Measurements from ENCODE around the gene MLLT1. TPM values are rescaled to one million over a fixed set of nuclear protein-coding genes. Genes with fewer than 3 reads are reported as not detected.
"Not testable (repeated sequence)": the region's sequence is repeated elsewhere in the genome, so short reads cannot be mapped to it uniquely, and the experiment has no call there.

MLLT1 gene
- total RNA-seq, 2 donors from 2014 or later, result 16.3 to 23.7 TPM

GRCh38 chr19:6287269-6287885, 7.6 kb upstream of the MLLT1 start:
- intact Hi-C loops (cut with DNase I), result no loop called here
- no peaks in the 10 kb centered on the region for H3K27me3 ChIP-seq
- H3K4me1 ChIP-seq, result no peaks in the 10 kb centered on the region
- peaks cover 0 to 42% (median 6%) of the 10 kb centered on the region in 3 donors for H3K9me3 ChIP-seq
- H3K27ac ChIP-seq, result no peak overlapping the region
- WGBS, 2 donors, result 64 to 77% methylated on average over 4 to 6 of the region's 6 CpGs
- H3K4me3 ChIP-seq, result no peak overlapping the region
- no peak for ATAC-seq
- DNase-seq, result no peak
- TF ChIP-seq CTCF (IDR thresholded peaks at IDR 0.05) (no peak), POLR2A (IDR thresholded peaks at IDR 0.05) (no peak)
- H3K36me3 ChIP-seq (replicated peaks in 1 of 2; ENCODE audit: insufficient read depth in 1 of 2, low read depth in 2 of 2), result no peaks in the 10 kb centered on the region

GRCh38 chr19:6286676-6287075, 6.9 kb upstream of the MLLT1 start:
- DNase-seq (no peak), ATAC-seq (no peak)
- 59 to 93% methylated on average over 2 to 3 of the region's 4 CpGs for WGBS, 2 donors
- Histone ChIP-seq H3K27ac (no peak overlapping the region), H3K4me3 (no peak overlapping the region), H3K36me3 (replicated peaks in 1 of 2; ENCODE audit: insufficient read depth in 1 of 2, low read depth in 2 of 2) (no peaks in the 10 kb centered on the region), H3K9me3 (peaks cover 0 to 35% (median 6%) of the 10 kb centered on the region in 3 donors), H3K4me1 (no peaks in the 10 kb centered on the region), H3K27me3 (no peaks in the 10 kb centered on the region)
- TF ChIP-seq CTCF (IDR thresholded peaks at IDR 0.05) (no peak), POLR2A (IDR thresholded peaks at IDR 0.05) (no peak)
- intact Hi-C loops (cut with DNase I), result no loop called here

- H3K36me3 ChIP-seq (replicated peaks in 1 of 2; ENCODE audit: insufficient read depth in 1 of 2, low read depth in 2 of 2); DNase-seq; intact Hi-C loops (cut with DNase I): not testable (repeated sequence)
Measured at GRCh38 chr19:6282393-6282792, 2.6 kb upstream of the MLLT1 start.

GRCh38 chr19:6279620-6279930, 200 bp downstream of the MLLT1 start:
- Histone ChIP-seq H3K27me3 (no peaks in the 10 kb centered on the region), H3K36me3 (replicated peaks in 1 of 2; ENCODE audit: insufficient read depth in 1 of 2, low read depth in 2 of 2) (no peaks in the 10 kb centered on the region), H3K4me1 (peaks cover 50% of the 10 kb centered on the region), H3K9me3 (no peaks in the 10 kb centered on the region), H3K4me3 (peak overlapping the region; percentile 74), H3K27ac (peak overlapping the region; percentile 25 to 76 (median 70))
- no peak for TF ChIP-seq POLR2A (IDR thresholded peaks at IDR 0.05)
- DNase-seq (no peak), ATAC-seq (peak; percentile 36)
- intact Hi-C loops (cut with DNase I), result no loop called here
- WGBS, 2 donors, result 0% methylated on average over 8 of the region's 59 CpGs; no CpG with 5 or more reads in 1 of the 2 donors

More at GRCh38 chr19:6282393-6282792, 2.6 kb upstream of the MLLT1 start:
- H3K27me3 ChIP-seq, ATAC-seq, H3K4me3 ChIP-seq, H3K27ac ChIP-seq: not testable (repeated sequence)
- WGBS, 2 donors, result 77 to 88% methylated on average over 6 of the region's 6 CpGs
- Histone ChIP-seq H3K4me1 (peaks cover 24% of the 10 kb centered on the region), H3K9me3 (peaks cover 0 to 14% (median 4%) of the 10 kb centered on the region in 3 donors)

- Histone ChIP-seq H3K36me3 (replicated peaks in 1 of 2; ENCODE audit: insufficient read depth in 1 of 2, low read depth in 2 of 2) (no peaks in the 10 kb centered on the region), H3K27ac (peak overlapping the region; percentile 25 to 76 (median 70)), H3K4me1 (peaks cover 56% of the 10 kb centered on the region), H3K9me3 (no peaks in the 10 kb centered on the region), H3K27me3 (no peaks in the 10 kb centered on the region), H3K4me3 (peak overlapping the region; percentile 74)
- no peak for ATAC-seq
- intact Hi-C loops (cut with DNase I), result no loop called here
- DNase-seq, result peak in 1 of 4 donors; percentile 29
- TF ChIP-seq POLR2A (IDR thresholded peaks at IDR 0.05) (no peak), CTCF (IDR thresholded peaks at IDR 0.05) (no peak)
- 6 to 9% methylated on average over 16 to 25 of the region's 36 CpGs for WGBS, 2 donors
Measured at GRCh38 chr19:6278740-6279619, 795 bp downstream of the MLLT1 start.
